HepG2 (cell line): ENCODE measurements around the gene C10orf90. TPM values are rescaled to one million over a fixed set of nuclear protein-coding genes. Genes with fewer than 3 reads are reported as not detected.

Experiments used
- ARNTL ChIP-seq: sonication (generic); formaldehyde crosslinking; IDR thresholded peaks from 2 replicates; pipeline ENCODE4 v1.4.0; 2020; ENCODE audit warnings: mild to moderate bottlenecking, missing genetic modification reagents
- ATRX ChIP-seq: sonication (generic); formaldehyde crosslinking; IDR thresholded peaks from 2 replicates; pipeline ENCODE4 v1.4.0; 2020; ENCODE audit warnings: missing genetic modification reagents, borderline replicate concordance
- MBD4 ChIP-seq: IDR thresholded peaks from 2 replicates; pipeline ENCODE4 v1.6.1; 2012; ENCODE audit warnings: low read length, inconsistent platforms, borderline replicate concordance
- MEIS2 ChIP-seq: sonication (generic); formaldehyde crosslinking; IDR thresholded peaks from 2 replicates; pipeline ENCODE4 v1.9.0; 2021; ENCODE audit warnings: mild to moderate bottlenecking, missing genetic modification reagents
- RAD51 ChIP-seq: fragments of 450-650 bp; IDR thresholded peaks from 2 replicates; pipeline ENCODE4 v1.6.1; 2016; ENCODE audit warnings: borderline replicate concordance
- SCMH1 ChIP-seq: sonication (generic); formaldehyde crosslinking; IDR thresholded peaks from 2 replicates; pipeline ENCODE4 v1.9.0; 2021; ENCODE audit warnings: missing genetic modification reagents, mild to moderate bottlenecking, borderline replicate concordance
- SMC3 ChIP-seq: IDR thresholded peaks from 2 replicates; pipeline ENCODE4 v1.6.1; 2011; ENCODE audit warnings: low read length, improper control_type of control experiment
- TCF12 ChIP-seq, 2 experiments: fragments of 450-650 bp in 1 of 2; sonication (generic) in 1 of 2; formaldehyde crosslinking in 1 of 2; IDR thresholded peaks; 2 replicates each; pipeline versions ENCODE4 v1.6.1 to v1.8.0; 2017 to 2022; ENCODE audit warnings: antibody characterized with exemption in 1 of 2, mild to moderate bottlenecking in 1 of 2, missing genetic modification reagents in 1 of 2, moderate library complexity in 1 of 2
- ZBTB21 ChIP-seq: sonication (generic); formaldehyde crosslinking; IDR thresholded peaks from 2 replicates; pipeline ENCODE4 v1.4.0; 2020; ENCODE audit warnings: missing genetic modification reagents
- ZNF12 ChIP-seq: sonication (generic); formaldehyde crosslinking; IDR thresholded peaks from 2 replicates; pipeline ENCODE4 v1.5.0; 2020; ENCODE audit warnings: missing genetic modification reagents
- ZNF329 ChIP-seq: sonication (generic); formaldehyde crosslinking; IDR thresholded peaks from 2 replicates; pipeline ENCODE4 v1.9.0; 2021; ENCODE audit warnings: low read depth, mild to moderate bottlenecking, missing genetic modification reagents
- polyA plus RNA-seq, 8 experiments: library from polyadenylated mRNA; depleted of rRNA in 3 of 8; stranded (reverse) in 7 of 8; unstranded in 1 of 8; fragments of >200 nt; fragmentation: Illumina TruSeq in 4 of 8; extraction: Trizol in 4 of 8; gene quantifications; 2 replicates each; pipeline versions ENCODE4 v1.2.1 to v1.2.3, GENCODE V29; 2011 to 2016; ENCODE audit warnings: low read depth in 4 of 8, missing spikeins in 1 of 8, mixed read lengths in 1 of 8; ENCODE audit not compliant: insufficient read depth in 1 of 8
- total RNA-seq, 5 experiments: library from RNA; depleted of rRNA; stranded (reverse); fragments of >200 nt; fragmentation: Illumina TruSeq; extraction: Trizol; gene quantifications; 2 replicates each; pipeline ENCODE4 v1.2.3, GENCODE V29; 2016; ENCODE audit warnings: low read depth in 1 of 5
- TF ChIP-seq, protein P1 (sequence below): sonication (generic); formaldehyde crosslinking; IDR thresholded peaks from 2 replicates; pipeline ENCODE4 v1.8.0; 2022; ENCODE audit warnings: mild to moderate bottlenecking, missing genetic modification reagents
- TF ChIP-seq, protein P2 (sequence below): sonication (generic); formaldehyde crosslinking; conservative IDR thresholded peaks from 2 replicates; pipeline ENCODE4 v1.5.0; 2020; ENCODE audit warnings: missing genetic modification reagents

The C10orf90 gene
- total and polyA plus RNA-seq, 2 of the 13 experiments (the other 11 are each of a cell fraction or from before 2014, with no cell fraction given), result not detected

DNA sequence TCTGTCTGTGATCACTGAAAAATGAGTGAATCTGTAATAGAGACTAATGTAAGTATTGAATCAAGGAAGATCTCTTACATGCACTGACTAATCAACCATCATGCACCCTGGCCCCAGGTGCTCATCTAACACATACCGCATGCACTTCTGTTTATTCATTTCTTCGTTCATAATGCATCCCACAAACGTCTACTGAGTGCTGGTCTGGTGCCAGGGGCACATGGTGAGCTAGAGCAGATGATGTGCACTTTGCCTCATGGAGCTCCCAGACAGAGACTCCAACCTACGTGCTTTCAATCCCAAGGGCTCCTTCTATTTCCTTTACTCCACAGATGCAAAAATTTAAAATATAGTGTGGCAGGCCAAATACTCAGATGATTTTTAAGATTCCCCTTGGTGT, 10.7 kb downstream of the C10orf90 start (continued):
- TF ChIP-seq, protein P1, sequence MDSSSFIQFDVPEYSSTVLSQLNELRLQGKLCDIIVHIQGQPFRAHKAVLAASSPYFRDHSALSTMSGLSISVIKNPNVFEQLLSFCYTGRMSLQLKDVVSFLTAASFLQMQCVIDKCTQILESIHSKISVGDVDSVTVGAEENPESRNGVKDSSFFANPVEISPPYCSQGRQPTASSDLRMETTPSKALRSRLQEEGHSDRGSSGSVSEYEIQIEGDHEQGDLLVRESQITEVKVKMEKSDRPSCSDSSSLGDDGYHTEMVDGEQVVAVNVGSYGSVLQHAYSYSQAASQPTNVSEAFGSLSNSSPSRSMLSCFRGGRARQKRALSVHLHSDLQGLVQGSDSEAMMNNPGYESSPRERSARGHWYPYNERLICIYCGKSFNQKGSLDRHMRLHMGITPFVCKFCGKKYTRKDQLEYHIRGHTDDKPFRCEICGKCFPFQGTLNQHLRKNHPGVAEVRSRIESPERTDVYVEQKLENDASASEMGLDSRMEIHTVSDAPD (CRISPR knock-in tag), result no peak
- TF ChIP-seq ZNF329 (no peak), SMC3 (no peak), ARNTL (no peak), ZBTB21 (CRISPR knock-in tag) (no peak), SCMH1 (CRISPR knock-in tag) (no peak), ATRX (CRISPR knock-in tag) (no peak), TCF12 (IDR thresholded peaks at IDR 0.05) (no peak), TCF12 (CRISPR knock-in tag; IDR thresholded peaks at IDR 0.05) (no peak), RAD51 (no peak), ZNF12 (CRISPR knock-in tag) (no peak), MBD4 (no peak), MEIS2 (CRISPR knock-in tag) (no peak)
- TF ChIP-seq, protein P2, sequence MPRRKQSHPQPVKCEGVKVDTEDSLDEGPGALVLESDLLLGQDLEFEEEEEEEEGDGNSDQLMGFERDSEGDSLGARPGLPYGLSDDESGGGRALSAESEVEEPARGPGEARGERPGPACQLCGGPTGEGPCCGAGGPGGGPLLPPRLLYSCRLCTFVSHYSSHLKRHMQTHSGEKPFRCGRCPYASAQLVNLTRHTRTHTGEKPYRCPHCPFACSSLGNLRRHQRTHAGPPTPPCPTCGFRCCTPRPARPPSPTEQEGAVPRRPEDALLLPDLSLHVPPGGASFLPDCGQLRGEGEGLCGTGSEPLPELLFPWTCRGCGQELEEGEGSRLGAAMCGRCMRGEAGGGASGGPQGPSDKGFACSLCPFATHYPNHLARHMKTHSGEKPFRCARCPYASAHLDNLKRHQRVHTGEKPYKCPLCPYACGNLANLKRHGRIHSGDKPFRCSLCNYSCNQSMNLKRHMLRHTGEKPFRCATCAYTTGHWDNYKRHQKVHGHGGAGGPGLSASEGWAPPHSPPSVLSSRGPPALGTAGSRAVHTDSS, result no peak
